GM23248 (cell line): ENCODE results near the gene PSME1.

Experiments used
- EZH2 ChIP-seq: fragments of 200-600 bp; sonication (generic); IDR thresholded peaks from 2 replicates; pipeline ENCODE4 v1.6.1; 2018; ENCODE audit warnings: antibody characterized with exemption, mild to moderate bottlenecking; ENCODE audit not compliant: insufficient read depth, poor library complexity, severe bottlenecking
- EZH2phosphoT487 ChIP-seq: fragments of 200-600 bp; sonication (generic); IDR thresholded peaks from 2 replicates; pipeline ENCODE4 v1.6.1; 2018; ENCODE audit warnings: antibody characterized with exemption, moderate library complexity, mild to moderate bottlenecking, low read depth; ENCODE audit not compliant: insufficient read depth

DNA sequence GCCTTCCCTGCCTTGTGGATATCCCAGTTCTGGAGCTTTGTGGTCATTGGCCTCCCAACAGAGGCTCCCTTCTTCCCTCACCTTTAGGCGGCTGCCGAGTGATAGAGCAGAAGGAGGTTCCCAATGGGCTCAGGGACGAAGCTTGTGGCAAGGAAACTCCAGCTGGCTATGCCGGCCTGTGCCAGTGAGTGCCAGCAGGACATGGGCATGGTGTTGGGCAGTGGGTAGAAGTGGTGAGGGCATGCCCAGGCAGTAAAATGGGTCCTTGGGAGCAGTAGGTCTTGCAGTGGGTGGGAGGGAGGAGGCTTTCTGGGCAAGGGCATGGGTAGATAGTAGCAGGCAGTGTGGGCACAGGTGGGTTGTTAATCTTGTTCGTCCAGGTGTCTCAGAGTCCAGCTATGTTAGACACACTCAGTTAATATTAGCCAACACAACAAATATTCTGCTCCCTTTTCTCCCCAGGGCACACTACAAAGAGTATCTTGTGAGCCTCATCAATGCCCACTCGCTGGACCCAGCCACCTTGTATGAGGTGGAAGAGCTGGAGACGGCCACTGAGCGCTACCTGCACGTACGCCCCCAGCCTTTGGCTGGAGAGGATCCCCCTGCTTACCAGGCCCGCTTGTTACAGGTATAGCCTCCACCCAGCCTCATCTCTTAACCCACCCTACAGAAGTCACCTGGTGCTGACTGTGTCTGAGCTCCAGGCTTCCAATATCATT is 23.9 kb downstream of the PSME1 start:
- no peak for TF ChIP-seq EZH2
- TF ChIP-seq EZH2phosphoT487: no peak
